ENCODE results near the gene SLC52A3. TPM values are rescaled to one million over a fixed set of nuclear protein-coding genes. Genes with fewer than 3 reads are reported as not detected.

Gene SLC52A3
- total and polyA plus RNA-seq, 4 donors, result 0.06 to 0.08 (median 0.06) TPM; not detected in 1

- 82% methylated on average over 3 of the region's 3 CpGs for WGBS
- TF ChIP-seq SP1 (IDR thresholded peaks at IDR 0.05) (no peak), FOXA1 (IDR thresholded peaks at IDR 0.05) (no peak), HNF4G (IDR thresholded peaks at IDR 0.05) (no peak), MAX (IDR thresholded peaks at IDR 0.05) (no peak), REST (IDR thresholded peaks at IDR 0.05) (no peak), RXRA (IDR thresholded peaks at IDR 0.05) (no peak), FOXA2 (IDR thresholded peaks at IDR 0.05) (no peak), GABPA (IDR thresholded peaks at IDR 0.05 in 1 of 2, conservative IDR thresholded peaks at IDR 0.05 in 1 of 2) (no peak), EGR1 (IDR thresholded peaks at IDR 0.05; ENCODE audit: low read depth in 2 of 2) (no peak), ZBTB33 (IDR thresholded peaks at IDR 0.05) (no peak), HNF4A (conservative IDR thresholded peaks at IDR 0.05) (no peak), RAD21 (IDR thresholded peaks at IDR 0.05) (no peak), NR2F2 (IDR thresholded peaks at IDR 0.05) (no peak), ATF3 (IDR thresholded peaks at IDR 0.05) (no peak), YY1 (IDR thresholded peaks at IDR 0.05) (no peak)
Measured at GRCh38 chr20:732727-733126, 35.6 kb downstream of the SLC52A3 start.

GRCh38 chr20:731891-732560, 36.3 kb downstream of the SLC52A3 start:
- no peaks in the 10 kb centered on the region for H3K36me3 ChIP-seq (ENCODE audit: control insufficient read depth in 4 of 4, insufficient read depth in 3 of 4, low read depth in 1 of 4, low read length in 3 of 4)
- DNase-seq (ENCODE audit: low spot score), result no peak
- H3K27me3 ChIP-seq (ENCODE audit: control insufficient read depth in 4 of 4, insufficient read depth in 4 of 4, low read length in 3 of 4), result peaks cover 0 to 4% (median under 1%) of the 10 kb centered on the region in 4 donors
- H3K9me3 ChIP-seq (ENCODE audit: control insufficient read depth in 4 of 4, low read length in 3 of 4), result no peaks in the 10 kb centered on the region
- H3K9ac ChIP-seq (ENCODE audit: low read depth in 1 of 2, low read length in 2 of 2), result no peak overlapping the region
- H3K4me1 ChIP-seq (ENCODE audit: control insufficient read depth in 4 of 4, insufficient read depth in 4 of 4, low read length in 3 of 4), result peaks cover 0 to 9% (median 4%) of the 10 kb centered on the region in 4 donors
- no peak overlapping the region for H3K27ac ChIP-seq (ENCODE audit: low read depth in 1 of 2, low read length in 2 of 2)
- 74% methylated on average over 8 of the region's 8 CpGs for WGBS
- no peak overlapping the region for H3K4me3 ChIP-seq (ENCODE audit: low read depth in 1 of 3, low read length in 3 of 3)
- TF ChIP-seq RAD21 (IDR thresholded peaks at IDR 0.05) (no peak), NR2F2 (IDR thresholded peaks at IDR 0.05) (no peak), HNF4A (conservative IDR thresholded peaks at IDR 0.05) (no peak), FOXA1 (IDR thresholded peaks at IDR 0.05) (no peak), HNF4G (IDR thresholded peaks at IDR 0.05) (no peak), TAF1 (conservative IDR thresholded peaks at IDR 0.05) (no peak), EGR1 (IDR thresholded peaks at IDR 0.05; ENCODE audit: low read depth in 2 of 2) (no peak), YY1 (IDR thresholded peaks at IDR 0.05) (no peak), RXRA (IDR thresholded peaks at IDR 0.05) (no peak), REST (IDR thresholded peaks at IDR 0.05) (no peak), JUND (IDR thresholded peaks at IDR 0.05) (no peak), MAX (IDR thresholded peaks at IDR 0.05) (no peak), ZBTB33 (IDR thresholded peaks at IDR 0.05) (no peak), SP1 (IDR thresholded peaks at IDR 0.05) (no peak), ATF3 (IDR thresholded peaks at IDR 0.05) (no peak), FOXA2 (IDR thresholded peaks at IDR 0.05) (no peak)

More at GRCh38 chr20:732727-733126, 35.6 kb downstream of the SLC52A3 start:
- Histone ChIP-seq H3K9me3 (ENCODE audit: control insufficient read depth in 4 of 4, low read length in 3 of 4) (no peaks in the 10 kb centered on the region), H3K27ac (ENCODE audit: low read depth in 1 of 2, low read length in 2 of 2) (no peak overlapping the region), H3K9ac (ENCODE audit: low read depth in 1 of 2, low read length in 2 of 2) (no peak overlapping the region), H3K4me3 (ENCODE audit: low read depth in 1 of 3, low read length in 3 of 3) (no peak overlapping the region), H3K27me3 (ENCODE audit: control insufficient read depth in 4 of 4, insufficient read depth in 4 of 4, low read length in 3 of 4) (peaks cover 0 to 4% (median 0%) of the 10 kb centered on the region in 4 donors), H3K4me1 (ENCODE audit: control insufficient read depth in 4 of 4, insufficient read depth in 4 of 4, low read length in 3 of 4) (peaks cover 0 to 9% (median 4%) of the 10 kb centered on the region in 4 donors), H3K36me3 (ENCODE audit: control insufficient read depth in 4 of 4, insufficient read depth in 3 of 4, low read depth in 1 of 4, low read length in 3 of 4) (no peaks in the 10 kb centered on the region)
- DNase-seq (ENCODE audit: low spot score), result no peak
